HCT116 (cell line): ENCODE results near the gene SRP68.

Source experiments
- CTCF ChIP-seq, 3 experiments: fragments of 200-600 bp in 1 of 3; sonication (generic) in 1 of 3; IDR thresholded peaks in 2 of 3; conservative IDR thresholded peaks in 1 of 3; 2 replicates each; pipeline ENCODE4 v1.5.1; 2012 to 2017; ENCODE audit warnings: low read depth in 2 of 3, low read length in 2 of 3, antibody characterized with exemption in 1 of 3, borderline replicate concordance in 1 of 3, control low read depth in 1 of 3, mild to moderate bottlenecking in 1 of 3, mixed read lengths in 1 of 3, mixed run types in 1 of 3, moderate library complexity in 1 of 3; ENCODE audit not compliant: insufficient read depth in 1 of 3
- SIN3A ChIP-seq: IDR thresholded peaks from 2 replicates; pipeline ENCODE4 v1.6.1; 2012; ENCODE audit warnings: low read depth

GRCh38 chr17:76104896-76105231 is 32.5 kb upstream of the SRP68 start:
- TF ChIP-seq CTCF (IDR thresholded peaks at IDR 0.05 in 2 of 3, conservative IDR thresholded peaks at IDR 0.05 in 1 of 3; ENCODE audit: borderline replicate concordance in 1 of 3, insufficient read depth in 1 of 3, low read depth in 2 of 3, low read length in 2 of 3): no peak
- TF ChIP-seq SIN3A: no peak
